Mesenchymal stem cell (in vitro differentiated cells and primary cell): ENCODE results near the gene CXCL3.

Source experiments
- DNase-seq: peaks from one replicate; pipeline ENCODE4 v3.0.0-alpha.2; 2013
- H2AFZ ChIP-seq: one replicate; pipeline ENCODE4 v1.6.1; 2013; ENCODE audit warnings: low read depth, mild to moderate bottlenecking, control low read depth, inconsistent platforms, low read length, moderate library complexity
- H2AK5ac ChIP-seq: 2 replicates; pipeline ENCODE4 v1.6.1; 2013; ENCODE audit warnings: low read length, moderate library complexity, mild to moderate bottlenecking, inconsistent platforms; ENCODE audit not compliant: severe bottlenecking
- H2BK120ac ChIP-seq: one replicate; pipeline ENCODE4 v1.6.1; 2013; ENCODE audit warnings: low read depth, mild to moderate bottlenecking, inconsistent platforms, low read length, moderate library complexity
- H2BK12ac ChIP-seq, 2 experiments: one replicate each; pipeline ENCODE4 v1.6.1; 2013; ENCODE audit warnings: inconsistent platforms in 2 of 2, low read length in 2 of 2, mild to moderate bottlenecking in 2 of 2, moderate library complexity in 2 of 2, control low read depth in 1 of 2
- H2BK15ac ChIP-seq: one replicate; pipeline ENCODE4 v1.6.1; 2013; ENCODE audit warnings: mild to moderate bottlenecking, low read depth, inconsistent platforms; ENCODE audit not compliant: poor library complexity, severe bottlenecking
- H2BK5ac ChIP-seq: 2 replicates; pipeline ENCODE4 v1.6.1; 2013; ENCODE audit warnings: low read depth, mild to moderate bottlenecking, low read length, control low read depth, inconsistent platforms; ENCODE audit not compliant: poor library complexity, severe bottlenecking
- H3K14ac ChIP-seq, 2 experiments: one replicate each; pipeline ENCODE4 v1.6.1; 2013; ENCODE audit warnings: inconsistent platforms in 2 of 2, low read length in 2 of 2, control low read depth in 1 of 2, mild to moderate bottlenecking in 1 of 2, moderate library complexity in 1 of 2
- H3K18ac ChIP-seq, 2 experiments: one replicate each; pipeline ENCODE4 v1.6.1; 2013; ENCODE audit warnings: inconsistent platforms in 2 of 2, low read length in 2 of 2, control low read depth in 1 of 2, low read depth in 1 of 2, mild to moderate bottlenecking in 1 of 2
- H3K23ac ChIP-seq, 2 experiments: one replicate each; pipeline ENCODE4 v1.6.1; 2013; ENCODE audit warnings: inconsistent platforms in 2 of 2, low read length in 2 of 2, mild to moderate bottlenecking in 2 of 2, moderate library complexity in 2 of 2, control low read depth in 1 of 2
- H3K27ac ChIP-seq: 2 replicates; pipeline ENCODE4 v1.5.1; 2013; ENCODE audit warnings: mild to moderate bottlenecking, moderate library complexity, low read length, control low read depth, inconsistent platforms; ENCODE audit not compliant: poor library complexity, severe bottlenecking
- H3K27me3 ChIP-seq, 2 experiments: 2 replicates each; pipeline versions ENCODE4 v1.6.1 to v1.7.0; 2013; ENCODE audit warnings: low read length in 2 of 2, mild to moderate bottlenecking in 2 of 2, moderate library complexity in 2 of 2, control low read depth in 1 of 2, inconsistent platforms in 1 of 2; ENCODE audit not compliant: control insufficient read depth in 1 of 2, insufficient read depth in 1 of 2
- H3K36me3 ChIP-seq, 2 experiments: 2 replicates each; pipeline versions ENCODE4 v1.6.1 to v1.7.0; 2013; ENCODE audit warnings: low read length in 2 of 2, control low read depth in 1 of 2, inconsistent platforms in 1 of 2, low read depth in 1 of 2, mild to moderate bottlenecking in 1 of 2; ENCODE audit not compliant: insufficient read depth in 2 of 2, control insufficient read depth in 1 of 2
- H3K4ac ChIP-seq, 2 experiments: one replicate each; pipeline ENCODE4 v1.6.1; 2013; ENCODE audit warnings: inconsistent platforms in 2 of 2, low read length in 2 of 2, mild to moderate bottlenecking in 2 of 2, moderate library complexity in 2 of 2, control low read depth in 1 of 2, low read depth in 1 of 2
- H3K4me1 ChIP-seq: 2 replicates; pipeline ENCODE4 v1.6.1; 2013; ENCODE audit warnings: low read depth, low read length, control low read depth; ENCODE audit not compliant: control insufficient read depth, insufficient read depth
- H3K4me2 ChIP-seq: 2 replicates; pipeline ENCODE4 v1.6.1; 2013; ENCODE audit warnings: low read length, mild to moderate bottlenecking, inconsistent platforms; ENCODE audit not compliant: poor library complexity, severe bottlenecking
- H3K4me3 ChIP-seq, 2 experiments: 2 replicates each; pipeline versions ENCODE4 v1.5.1 to v1.7.0; 2013; ENCODE audit warnings: low read length in 2 of 2, mild to moderate bottlenecking in 2 of 2, control low read depth in 1 of 2, low read depth in 1 of 2; ENCODE audit not compliant: insufficient read depth in 1 of 2
- H3K79me1 ChIP-seq: replicated peaks from 2 replicates; pipeline ENCODE4 v1.6.1; 2013; ENCODE audit warnings: mild to moderate bottlenecking, control low read depth, low read length, inconsistent platforms; ENCODE audit not compliant: poor library complexity, severe bottlenecking
- H3K9ac ChIP-seq: 2 replicates; pipeline ENCODE4 v1.7.0; 2013; ENCODE audit warnings: mild to moderate bottlenecking, low read length, moderate library complexity
- H3K9me3 ChIP-seq: 2 replicates; pipeline ENCODE4 v1.7.0; 2013; ENCODE audit warnings: mild to moderate bottlenecking, low read length; ENCODE audit not compliant: control insufficient read depth
- H4K8ac ChIP-seq: one replicate; pipeline ENCODE4 v1.6.1; 2013; ENCODE audit warnings: inconsistent platforms, mild to moderate bottlenecking, low read length, moderate library complexity
- H4K91ac ChIP-seq: one replicate; pipeline ENCODE4 v1.6.1; 2013; ENCODE audit warnings: mild to moderate bottlenecking, low read length, inconsistent platforms
- WGBS: methylation state at CpG from one replicate; pipeline ENCODE4 v1.1.7; 2013; ENCODE audit warnings: mixed read lengths; 5-methylcytosine and 5-hydroxymethylcytosine counted together

Gene CXCL3

GRCh38 chr4:74037076-74037955 lies 1.2 kb downstream of the CXCL3 start:
- Histone ChIP-seq H2AK5ac (no peak overlapping the region), H3K4me2 (peak overlapping the region; percentile 36), H4K8ac (no peak overlapping the region), H3K23ac (no peak overlapping the region), H2AFZ (no peak overlapping the region), H3K18ac (no peak overlapping the region), H3K9ac (peak overlapping the region; percentile 93), H2BK15ac (no peak overlapping the region), H3K9me3 (no peaks in the 10 kb centered on the region), H2BK120ac (no peak overlapping the region), H3K79me1 (peaks cover 3% of the 10 kb centered on the region), H3K27me3 (no peaks in the 10 kb centered on the region), H2BK5ac (no peak overlapping the region), H4K91ac (no peak overlapping the region), H3K14ac (no peak overlapping the region), H3K4me1 (peaks cover 4% of the 10 kb centered on the region), H3K36me3 (no peaks in the 10 kb centered on the region), H3K4ac (no peak overlapping the region), H3K4me3 (peak overlapping the region in 1 of 2 experiments; percentile 94), H3K27ac (no peak overlapping the region), H2BK12ac (no peak overlapping the region)
- DNase-seq = no peak
- WGBS = 50% methylated on average over 4 of the region's 4 CpGs

GRCh38 chr4:74033739-74034138 lies 4.8 kb downstream of the CXCL3 start:
- Histone ChIP-seq H3K79me1 (peaks cover 3% of the 10 kb centered on the region), H3K14ac (no peak overlapping the region), H2AFZ (no peak overlapping the region), H3K4me3 (no peak overlapping the region), H3K4me1 (peaks cover 3% of the 10 kb centered on the region), H3K9me3 (no peaks in the 10 kb centered on the region), H3K27me3 (no peaks in the 10 kb centered on the region), H3K9ac (no peak overlapping the region), H3K18ac (no peak overlapping the region), H3K4ac (no peak overlapping the region), H2BK5ac (no peak overlapping the region), H3K4me2 (no peak overlapping the region), H2BK15ac (no peak overlapping the region), H4K8ac (no peak overlapping the region), H2BK12ac (no peak overlapping the region), H3K23ac (no peak overlapping the region), H3K27ac (no peak overlapping the region), H2BK120ac (no peak overlapping the region), H3K36me3 (no peaks in the 10 kb centered on the region), H4K91ac (no peak overlapping the region), H2AK5ac (no peak overlapping the region)
- no peak for DNase-seq

- no peaks in the 10 kb centered on the region for H3K27me3 ChIP-seq
- H4K8ac ChIP-seq = no peak overlapping the region
- no peak overlapping the region for H3K4me3 ChIP-seq
- H3K23ac ChIP-seq = no peak overlapping the region
- H2BK5ac ChIP-seq = no peak overlapping the region
- H2BK120ac ChIP-seq = no peak overlapping the region
- no peak overlapping the region for H3K4ac ChIP-seq
- DNase-seq = peak; percentile 18
- H2BK12ac ChIP-seq = peak overlapping the region in 1 of 2 experiments; percentile 18
- no peak overlapping the region for H2AFZ ChIP-seq
- H3K4me1 ChIP-seq = no peaks in the 10 kb centered on the region
- no peak overlapping the region for H3K9ac ChIP-seq
- no peak overlapping the region for H2BK15ac ChIP-seq
- H2AK5ac ChIP-seq = no peak overlapping the region
- no peaks in the 10 kb centered on the region for H3K9me3 ChIP-seq
- no peaks in the 10 kb centered on the region for H3K36me3 ChIP-seq
- no peak overlapping the region for H3K27ac ChIP-seq
- no peak overlapping the region for H3K14ac ChIP-seq
- no peak overlapping the region for H4K91ac ChIP-seq
- no peak overlapping the region for H3K4me2 ChIP-seq
- peak overlapping the region in 1 of 2 experiments; percentile 16 for H3K18ac ChIP-seq
- H3K79me1 ChIP-seq = no peaks in the 10 kb centered on the region
Observed at GRCh38 chr4:74032064-74032463, 6.4 kb downstream of the CXCL3 start.

- Histone ChIP-seq H3K36me3 (no peaks in the 10 kb centered on the region), H4K91ac (no peak overlapping the region), H3K4me1 (no peaks in the 10 kb centered on the region), H3K4ac (no peak overlapping the region), H3K14ac (no peak overlapping the region), H4K8ac (no peak overlapping the region), H3K18ac (peak overlapping the region in 1 of 2 experiments; percentile 45), H3K9ac (no peak overlapping the region), H3K9me3 (no peaks in the 10 kb centered on the region), H2BK12ac (no peak overlapping the region), H2BK15ac (no peak overlapping the region), H2AFZ (no peak overlapping the region), H3K27me3 (no peaks in the 10 kb centered on the region), H2BK5ac (no peak overlapping the region), H3K23ac (no peak overlapping the region), H3K4me2 (no peak overlapping the region), H3K27ac (no peak overlapping the region), H2AK5ac (no peak overlapping the region), H3K79me1 (no peaks in the 10 kb centered on the region), H2BK120ac (no peak overlapping the region), H3K4me3 (no peak overlapping the region)
- no peak for DNase-seq
Observed at GRCh38 chr4:74031576-74031975, 6.9 kb downstream of the CXCL3 start.
